Activated CD4-positive, alpha-beta T cell treated with anti-CD3 and anti-CD28 coated beads, Interleukin-2, amount 50 U/mL, for 24 hours (primary cell): ENCODE data around the gene FCHO2.
"Not testable (repeated sequence)": the region's sequence is repeated elsewhere in the genome, so short reads cannot be mapped to it uniquely, and the experiment has no call there.

Experiments used
- DNase-seq, 2 donors: peaks; one replicate each; pipeline ENCODE4 v3.0.0-alpha.2; 2020; ENCODE audit warnings: low read depth in 1 of 2, low spot score in 1 of 2

Gene FCHO2

DNA sequence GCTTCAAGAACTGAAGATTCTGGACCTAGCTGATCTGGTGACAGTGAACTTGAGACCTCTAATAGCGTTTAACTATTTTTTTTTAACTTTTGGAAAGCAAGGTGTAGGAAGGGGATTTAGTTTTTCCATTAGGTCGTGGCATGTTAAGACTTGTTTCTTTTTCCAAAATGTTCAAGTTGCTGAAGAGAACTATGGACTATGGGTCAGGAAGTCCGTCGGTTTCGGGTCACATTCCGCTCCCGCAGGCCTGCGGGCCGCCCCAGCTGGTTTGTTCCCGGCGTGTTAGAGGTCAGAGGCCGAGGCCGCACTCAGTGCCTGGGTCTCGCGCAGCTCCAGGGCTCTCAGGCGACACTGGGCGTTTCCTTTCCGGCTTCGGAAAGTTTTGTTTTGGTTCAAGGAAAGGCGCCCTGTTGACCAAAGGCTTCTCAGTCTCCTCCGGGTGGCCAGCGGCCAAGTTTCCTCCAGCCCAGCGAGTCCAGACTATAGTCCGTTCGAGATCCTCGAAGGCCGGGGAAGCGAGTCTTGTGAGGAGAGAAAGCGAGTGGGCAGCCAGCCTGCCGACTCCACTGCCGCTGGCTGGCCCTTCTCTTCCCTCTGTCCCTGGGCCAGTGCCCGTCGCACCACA lies 586 bp upstream of the FCHO2 start:
- DNase-seq: peak in 1 of 2 donors; percentile 10

DNA sequence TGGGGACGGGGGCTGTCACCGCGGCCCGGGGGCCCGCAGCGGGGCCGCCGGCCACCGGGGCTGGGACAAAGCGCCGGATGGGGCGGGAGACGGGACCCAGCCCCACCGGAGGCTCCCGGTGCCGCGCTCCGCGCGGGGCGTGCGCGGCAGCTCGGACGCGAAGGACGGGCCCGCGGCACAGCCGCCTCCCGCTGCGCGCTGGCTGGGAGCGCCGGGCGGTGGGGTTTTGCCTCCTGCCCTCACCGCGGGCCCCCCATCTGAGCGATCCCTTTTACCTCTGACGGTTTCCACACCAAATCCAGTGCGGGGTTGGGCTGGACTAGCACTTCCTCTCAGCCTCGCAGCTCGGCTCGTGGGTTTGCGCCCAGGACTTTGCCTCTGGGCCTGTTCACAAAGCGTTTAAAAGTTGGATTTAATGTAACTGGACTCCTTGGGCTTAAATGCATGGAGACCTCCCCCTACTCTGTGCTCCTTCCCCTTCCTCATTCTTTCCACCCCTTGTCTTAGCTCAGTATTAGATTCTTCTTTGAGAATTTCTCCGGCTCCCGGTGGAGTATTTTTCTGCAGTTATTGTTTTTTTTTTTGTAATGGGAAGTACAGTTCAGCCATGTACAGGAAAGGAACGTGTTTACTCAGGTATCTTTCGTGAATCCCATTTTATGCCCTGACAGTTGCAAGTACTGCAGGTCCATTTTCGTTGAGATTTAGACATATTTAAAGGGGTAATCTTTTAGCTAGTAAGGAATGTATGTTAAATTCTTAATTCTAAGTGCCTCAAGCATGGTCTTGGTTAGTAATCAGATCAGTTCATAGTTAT lies 691 bp downstream of the FCHO2 start:
- peak in 1 of 2 donors; percentile 4 for DNase-seq

DNA sequence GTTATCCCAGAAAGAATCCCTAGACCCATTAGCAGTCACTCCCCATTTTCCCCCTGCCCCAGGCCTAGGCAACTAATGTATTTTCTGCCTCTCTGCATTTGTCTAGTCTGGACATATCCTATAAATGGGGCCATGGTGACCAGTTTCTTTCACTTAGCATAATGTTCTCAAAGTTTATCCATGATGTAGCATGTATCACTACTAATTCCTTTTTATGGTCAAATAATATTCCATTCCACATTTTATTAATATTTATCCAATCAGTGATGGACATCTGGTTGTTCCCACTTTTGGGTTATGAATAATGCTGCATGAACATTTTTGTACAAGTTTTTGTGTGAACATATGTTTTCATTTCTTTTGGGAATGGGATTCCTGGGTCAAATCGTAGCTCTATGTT lies 1.5 kb downstream of the FCHO2 start:
- no peak for DNase-seq

DNA sequence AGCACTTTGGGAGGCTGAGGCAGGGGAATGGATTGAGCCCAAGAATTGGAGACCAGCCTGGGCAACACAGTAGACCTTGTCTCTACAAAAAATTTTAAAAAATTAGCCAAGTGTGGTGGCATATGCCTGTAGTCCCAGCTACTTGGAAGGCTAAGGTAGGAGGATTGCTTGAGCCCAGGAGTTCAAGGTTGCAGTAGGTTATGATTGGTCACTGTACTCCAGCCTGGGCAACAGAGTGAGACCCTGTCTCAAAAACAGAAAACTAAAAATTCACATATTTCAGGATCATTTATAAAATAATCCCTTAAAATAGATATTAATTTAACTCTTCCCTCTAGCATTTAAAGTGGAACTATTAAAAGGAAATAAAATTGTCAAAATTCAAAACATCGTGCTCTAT lies 3.4 kb downstream of the FCHO2 start:
- DNase-seq: no peak

DNA sequence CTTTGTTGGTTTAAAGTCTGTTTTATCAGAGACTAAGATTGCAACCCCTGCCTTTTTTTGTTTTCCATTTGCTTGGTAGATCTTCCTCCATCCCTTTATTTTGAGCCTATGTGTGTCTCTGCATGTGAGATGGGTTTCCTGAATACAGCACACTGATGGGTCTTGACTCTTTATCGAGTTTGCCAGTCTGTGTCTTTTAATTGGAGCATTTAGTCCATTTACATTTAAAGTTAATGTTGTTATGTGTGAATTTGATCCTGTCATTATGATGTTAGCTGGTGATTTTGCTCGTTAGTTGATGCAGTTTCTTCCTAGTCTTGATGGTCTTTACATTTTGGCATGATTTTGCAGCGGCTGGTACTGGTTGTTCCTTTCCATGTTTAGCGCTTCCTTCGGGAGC lies 18.6 kb downstream of the FCHO2 start:
- not testable (repeated sequence) for DNase-seq

DNA sequence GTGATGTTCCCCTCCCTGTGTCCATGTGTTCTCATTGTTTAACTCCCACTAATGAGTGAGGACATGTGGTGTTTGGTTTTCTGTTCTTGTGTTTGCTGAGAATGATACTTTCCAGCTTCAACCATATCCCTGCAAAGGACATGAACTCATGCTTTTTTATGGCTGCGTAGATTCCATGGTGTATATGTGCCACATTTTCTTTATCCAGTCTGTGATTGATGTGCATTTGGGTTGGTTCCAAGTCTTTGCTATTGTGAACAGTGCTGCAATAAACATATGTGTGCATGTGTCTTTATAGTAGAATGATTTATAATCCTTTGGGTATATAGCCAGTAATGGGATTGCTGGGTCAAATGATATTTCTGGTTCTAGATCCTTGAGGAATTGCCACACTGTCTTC lies 21.0 kb downstream of the FCHO2 start:
- not testable (repeated sequence) for DNase-seq

DNA sequence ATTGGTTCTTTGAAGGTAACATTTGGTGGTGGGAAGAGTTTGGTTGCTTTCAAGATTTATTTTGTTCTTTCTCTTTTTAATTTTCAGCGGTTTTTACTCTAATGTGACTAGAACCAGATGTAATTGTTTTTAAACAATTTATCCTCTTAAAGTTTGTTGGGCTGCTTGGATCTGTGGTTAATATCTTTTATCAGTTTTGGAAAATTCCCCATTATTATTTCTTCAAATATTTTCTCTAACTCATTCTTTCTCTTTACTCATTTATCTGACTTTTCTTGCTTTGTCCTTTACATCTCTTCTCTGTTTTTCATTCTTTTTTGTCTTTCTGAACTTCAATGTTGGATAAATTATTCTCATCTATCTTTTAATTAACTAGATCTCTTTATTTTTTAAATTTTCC lies 29.9 kb downstream of the FCHO2 start:
- no peak for DNase-seq

DNA sequence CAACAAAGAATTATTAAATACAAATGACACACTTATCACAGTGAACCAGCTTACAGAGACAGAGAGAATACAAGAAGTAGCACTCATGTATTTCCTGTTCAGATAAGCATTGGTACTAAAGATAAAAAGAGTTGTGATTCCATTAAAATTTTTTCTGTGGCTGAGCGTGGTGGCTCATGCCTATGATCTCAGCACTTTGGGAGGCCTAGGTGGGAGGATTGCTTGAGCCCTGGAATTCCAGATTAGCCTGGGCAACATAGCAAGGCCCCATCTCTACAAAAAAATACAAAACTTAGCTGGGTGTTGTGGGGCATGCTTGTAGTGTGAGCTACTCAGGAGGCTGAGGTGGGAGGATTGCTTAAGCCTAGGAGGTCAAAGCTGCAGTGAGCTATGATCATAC lies 32.9 kb downstream of the FCHO2 start:
- no peak for DNase-seq

DNA sequence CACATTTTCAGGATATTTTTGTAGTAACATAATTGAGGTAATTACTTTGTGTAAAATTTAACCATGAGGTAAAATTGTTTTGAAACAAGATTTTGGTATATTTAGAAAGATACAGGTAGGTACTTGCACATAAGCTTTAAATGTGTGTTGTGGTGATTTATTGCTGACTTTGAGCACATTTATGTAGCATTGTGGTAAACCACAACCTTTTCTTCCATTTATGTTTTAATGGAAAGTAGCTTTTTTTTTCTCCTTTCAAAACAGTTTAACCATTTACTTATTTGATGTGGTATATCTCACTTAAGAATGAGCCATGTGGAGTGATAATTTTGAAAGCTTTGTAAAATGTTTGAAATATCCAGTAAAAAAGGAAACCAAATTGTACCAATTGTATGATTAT lies 35.6 kb downstream of the FCHO2 start:
- DNase-seq: no peak

DNA sequence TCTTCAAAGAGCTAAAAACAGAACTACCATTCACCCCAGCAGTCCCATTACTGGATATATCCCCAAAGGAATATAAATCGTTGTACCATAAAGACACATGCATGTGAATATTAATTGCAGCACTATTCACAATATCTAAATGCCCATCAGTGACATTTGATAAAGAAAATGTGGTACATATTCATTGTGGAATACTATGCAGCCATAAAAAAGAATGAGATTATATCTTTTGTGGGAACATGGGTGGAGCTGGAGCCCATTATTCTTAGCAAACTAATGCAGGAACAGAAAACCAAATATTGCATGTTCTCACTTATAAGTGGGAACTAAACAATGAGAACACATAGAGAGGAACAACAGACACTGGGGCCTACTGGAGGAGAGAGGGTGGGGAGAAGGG lies 38.7 kb downstream of the FCHO2 start:
- no peak for DNase-seq

DNA sequence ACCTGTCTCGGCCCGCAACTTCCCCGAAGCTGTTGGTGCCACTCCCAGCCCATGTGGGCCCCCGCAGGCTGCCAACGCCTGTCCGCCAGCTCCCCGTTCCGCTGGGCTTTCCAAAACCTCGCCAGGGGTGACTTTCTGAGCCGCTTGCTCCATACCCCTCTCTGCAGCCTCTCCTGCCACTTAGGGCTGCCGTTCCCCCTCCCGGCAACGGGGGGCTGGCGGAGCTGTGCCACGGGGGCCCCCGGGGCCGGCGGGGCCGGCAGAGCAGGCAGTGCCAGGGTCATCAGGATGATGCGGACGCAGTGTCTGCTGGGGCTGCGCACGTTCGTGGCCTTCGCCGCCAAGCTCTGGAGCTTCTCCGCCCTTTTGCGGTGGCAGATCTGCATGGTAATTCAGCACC lies 40.8 kb downstream of the FCHO2 start:
- DNase-seq: no peak

DNA sequence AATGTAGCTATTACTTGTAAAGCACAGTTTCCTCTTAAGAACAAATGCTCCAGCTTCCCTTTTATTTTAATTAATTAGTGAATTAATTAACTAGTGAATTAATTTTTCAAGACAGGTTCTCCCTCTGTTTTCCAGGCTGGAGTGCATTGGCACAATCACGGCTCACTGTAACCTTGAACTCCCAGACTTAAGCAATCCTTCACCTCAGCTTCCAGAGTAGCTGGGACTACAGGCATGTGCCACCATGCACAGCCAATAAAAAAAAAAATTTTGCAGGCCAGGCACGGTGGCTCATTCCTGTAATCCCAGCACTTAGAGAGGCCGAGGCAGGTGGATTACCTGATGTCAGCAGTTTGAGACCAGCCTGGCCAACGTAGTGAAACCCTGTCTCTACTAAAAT lies 44.1 kb downstream of the FCHO2 start:
- no peak for DNase-seq

DNA sequence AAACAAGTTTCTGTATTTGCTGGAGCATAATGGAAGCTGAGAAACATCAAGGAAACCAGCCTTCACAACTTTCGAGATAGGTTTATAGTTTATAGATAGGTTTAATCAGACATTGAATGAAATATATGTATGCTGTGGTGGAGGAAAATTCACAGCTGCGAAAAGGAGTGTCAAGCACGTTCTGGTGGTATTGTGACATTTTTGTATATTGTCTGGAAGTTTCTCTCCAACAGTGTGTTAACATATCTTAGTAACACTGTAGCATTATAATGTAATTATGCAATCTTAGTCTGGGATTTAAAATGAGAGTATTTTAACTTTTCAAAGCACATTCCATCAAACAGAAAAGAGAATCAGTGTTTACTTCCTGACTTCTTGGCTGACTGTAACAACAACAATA lies 50.0 kb downstream of the FCHO2 start:
- DNase-seq: no peak

DNA sequence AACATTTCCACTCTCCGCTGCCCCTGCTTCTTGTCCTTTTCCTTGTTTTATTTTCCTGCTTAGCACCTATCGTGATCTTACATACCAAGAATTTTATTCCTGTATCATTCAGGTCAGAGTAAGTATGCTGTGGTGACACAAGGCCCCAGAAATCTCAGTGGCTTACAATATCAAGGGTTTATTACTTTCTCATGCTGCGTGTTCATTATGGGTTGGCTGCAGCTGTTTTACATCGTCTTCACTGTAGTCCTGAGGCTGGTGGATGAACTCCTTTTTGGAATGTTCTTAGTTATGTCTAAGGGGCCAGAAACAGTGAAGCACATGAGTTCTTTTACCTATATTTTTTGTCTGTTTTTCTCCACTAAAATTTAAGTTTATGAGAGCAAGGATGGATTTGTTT lies 51.2 kb downstream of the FCHO2 start:
- no peak for DNase-seq

DNA sequence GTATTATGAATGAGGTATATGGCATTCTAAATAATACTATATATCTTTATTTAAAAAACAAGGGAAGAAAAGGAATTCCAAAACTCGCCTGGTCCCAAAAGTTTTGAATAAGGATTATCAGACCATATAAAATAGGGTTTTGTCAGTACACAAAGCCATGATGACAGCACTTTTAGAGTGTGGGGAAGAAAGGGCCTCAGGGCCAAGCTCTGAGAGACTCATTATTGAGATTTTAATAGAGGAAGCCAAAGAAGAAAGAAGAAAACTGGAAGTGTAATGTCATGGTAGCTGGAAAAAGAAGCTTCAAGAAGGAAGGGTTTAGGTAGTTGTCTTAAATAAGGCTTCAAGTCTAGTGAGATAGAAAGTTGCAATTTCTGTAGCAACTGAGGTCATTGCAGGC lies 53.0 kb downstream of the FCHO2 start:
- DNase-seq: no peak

DNA sequence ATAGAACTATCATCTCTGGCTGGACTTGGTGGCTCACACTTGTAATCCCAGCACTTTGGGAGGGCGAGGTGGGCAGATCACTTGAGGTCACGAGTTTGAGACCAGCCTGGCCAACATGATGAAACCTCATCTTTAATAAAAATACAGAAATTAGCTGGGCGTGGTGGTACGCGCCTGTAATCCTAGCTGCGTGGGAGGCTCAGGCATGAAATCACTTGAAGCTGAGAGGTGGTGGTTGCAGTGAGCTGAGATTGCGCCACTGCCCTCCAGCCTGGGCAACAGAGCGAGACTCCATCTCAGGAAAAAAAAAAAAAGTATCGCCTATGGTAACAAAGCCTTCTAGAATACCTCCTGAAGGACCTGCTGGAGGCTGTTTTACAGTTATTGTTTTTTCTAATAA lies 55.8 kb downstream of the FCHO2 start:
- DNase-seq: not testable (repeated sequence)

DNA sequence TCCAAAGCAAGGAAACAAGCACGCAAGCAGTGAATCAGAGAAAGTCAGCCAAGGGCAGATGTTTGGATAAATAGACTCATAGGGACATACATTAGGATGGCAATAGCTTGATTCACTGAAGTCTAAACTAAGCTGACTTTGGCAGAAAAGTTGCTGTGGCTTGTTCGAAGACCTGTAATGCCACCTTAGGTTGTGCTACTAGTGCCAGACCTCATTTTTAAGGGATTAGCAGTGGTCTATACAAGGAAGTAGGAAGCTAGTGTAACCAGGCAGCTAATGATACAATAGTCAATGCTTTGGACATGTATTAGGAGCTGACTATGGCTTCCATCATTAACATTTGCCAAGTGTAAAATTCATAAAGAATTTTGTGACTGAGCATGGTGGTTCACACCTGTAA lies 63.1 kb downstream of the FCHO2 start:
- no peak for DNase-seq

DNA sequence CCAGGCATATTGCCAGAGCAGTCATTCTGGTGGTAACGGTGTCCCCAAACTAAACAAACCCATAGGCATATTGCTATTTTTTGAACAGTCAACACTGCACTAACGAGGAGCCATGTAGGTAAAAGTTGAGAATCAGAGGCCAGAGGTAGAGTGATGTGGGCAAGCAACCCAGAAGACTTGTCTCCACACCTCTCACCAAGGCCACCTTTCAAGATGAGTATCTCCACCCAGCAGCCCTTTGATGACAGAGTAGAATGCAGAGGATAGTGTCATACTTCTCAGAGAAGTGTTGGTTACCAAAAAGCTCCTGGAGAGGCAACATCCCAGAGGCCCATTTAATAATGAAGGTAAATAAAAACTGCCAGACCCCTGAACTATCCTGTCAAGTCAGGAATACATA lies 63.9 kb downstream of the FCHO2 start:
- no peak for DNase-seq

DNA sequence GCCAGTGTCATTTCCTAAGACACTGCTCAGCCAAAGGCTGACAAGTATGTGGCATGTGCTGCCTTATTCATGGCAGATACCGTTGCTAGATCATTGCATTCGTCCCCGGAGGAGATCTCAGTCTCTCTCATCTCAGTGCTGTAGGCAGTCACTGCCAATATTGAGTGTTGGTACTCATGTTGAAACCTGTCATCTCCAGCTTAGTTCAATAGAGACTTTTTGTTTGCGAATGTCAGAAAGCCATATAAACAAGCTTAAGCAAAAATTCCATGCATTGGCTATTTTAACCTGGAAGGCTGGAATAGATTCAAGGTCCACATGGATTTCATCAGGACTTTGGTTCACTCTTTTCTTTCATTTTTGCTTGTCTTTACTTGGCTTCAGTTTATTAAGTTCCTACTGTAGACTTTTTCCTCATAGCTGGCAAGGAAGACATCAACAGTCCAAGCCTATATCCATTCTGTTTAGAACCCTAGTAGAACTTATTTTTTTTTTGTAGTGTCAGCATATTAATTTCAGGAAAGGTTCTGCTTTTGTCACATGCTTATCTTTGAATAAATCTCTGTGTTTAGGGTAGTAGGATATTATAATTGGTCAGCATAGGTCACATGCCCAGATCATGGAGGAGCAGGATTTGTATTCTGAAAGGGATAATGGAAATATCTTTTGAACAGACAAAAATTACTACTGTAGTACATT lies 66.8 kb downstream of the FCHO2 start:
- no peak for DNase-seq

DNA sequence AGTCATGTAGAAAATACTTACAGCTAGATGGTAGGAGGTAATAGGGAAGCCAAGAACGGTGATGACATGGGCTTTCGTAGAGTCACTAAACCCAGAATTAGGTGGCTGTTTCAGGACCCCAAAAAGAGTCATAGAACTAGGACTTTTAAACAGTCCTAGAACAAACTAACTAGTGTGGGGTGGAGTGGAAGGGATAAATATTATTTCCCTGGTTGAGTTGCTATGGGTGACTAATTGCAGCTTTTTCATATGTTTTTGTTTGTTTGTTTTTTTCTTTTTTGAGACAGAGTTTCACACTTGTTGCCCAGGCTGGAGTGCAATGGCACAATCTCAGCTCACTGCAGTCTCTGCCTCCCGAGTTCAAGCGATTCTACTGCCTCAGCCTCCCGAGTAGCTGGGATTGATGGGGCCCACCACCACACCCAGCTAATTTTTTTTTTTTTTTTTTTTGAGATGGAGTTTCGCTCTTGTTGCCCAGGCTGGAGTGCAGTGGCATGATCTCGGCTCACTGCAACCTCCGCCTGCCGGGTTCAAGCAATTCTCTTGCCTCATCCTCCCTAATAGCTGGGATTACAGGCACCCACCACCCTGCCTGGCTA lies 69.2 kb downstream of the FCHO2 start:
- DNase-seq: not testable (repeated sequence)

DNA sequence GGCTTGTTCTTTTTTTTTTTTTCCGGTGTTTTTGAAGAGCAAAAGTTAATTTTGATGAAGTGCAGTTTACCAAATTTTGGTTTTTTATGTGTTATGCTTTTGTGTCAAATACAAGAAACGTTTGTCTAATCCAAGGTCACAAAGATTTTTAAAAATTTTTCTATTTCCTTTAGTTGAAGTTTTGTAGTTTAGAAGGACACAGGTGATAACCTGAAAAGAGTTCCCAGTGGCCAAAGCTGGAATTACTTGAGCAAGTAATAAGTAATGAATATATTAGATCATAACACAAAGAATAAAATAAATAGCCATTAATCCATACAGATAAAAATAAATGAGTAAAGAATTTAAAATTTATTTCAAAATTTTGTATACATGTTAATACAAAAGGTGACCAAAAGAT lies 71.5 kb downstream of the FCHO2 start:
- DNase-seq: no peak

DNA sequence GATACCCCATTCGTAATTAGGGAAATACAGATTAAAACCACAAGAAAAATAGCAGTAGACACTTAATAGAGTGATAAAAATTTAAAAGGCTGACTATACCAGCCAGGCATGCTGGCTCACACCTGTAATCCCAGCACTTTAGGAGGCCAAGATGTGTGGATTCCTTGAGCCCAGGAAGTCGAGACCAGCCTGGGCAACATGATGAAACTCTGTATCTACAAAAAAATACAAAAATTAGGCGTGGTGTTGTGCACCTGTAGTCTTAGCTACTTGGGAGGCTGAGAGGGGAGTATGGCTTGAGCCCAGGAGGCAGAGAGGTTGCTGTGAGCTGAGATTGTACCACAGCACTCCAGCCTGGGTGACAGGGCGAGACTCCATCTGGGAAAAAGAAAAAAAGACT lies 72.0 kb downstream of the FCHO2 start:
- no peak for DNase-seq
